ENCODE measurements around the gene APBB2. TPM values are rescaled to one million over a fixed set of nuclear protein-coding genes. Genes with fewer than 3 reads are reported as not detected.

APBB2 gene
- total and polyA plus RNA-seq, 10 of the 15 experiments (the other 5 are each of a cell fraction or from before 2014, with no cell fraction given), result 2.7 to 24.6 (median 19.0) TPM

- Histone ChIP-seq H3K27me3 (replicated peaks in 1 of 2; ENCODE audit: control insufficient read depth in 2 of 2, insufficient read depth in 2 of 2, low read length in 1 of 2) (no peaks in the 10 kb centered on the region), H3K4me3 (no peak overlapping the region), H4K20me1 (ENCODE audit: control insufficient read depth, insufficient read depth) (no peaks in the 10 kb centered on the region), H3K36me3 (ENCODE audit: control insufficient read depth in 2 of 2, insufficient read depth in 2 of 2, low read length in 1 of 2) (no peaks in the 10 kb centered on the region; a peak in 1 of 4 replicates), H3K9me3 (replicated peaks; ENCODE audit: control insufficient read depth, insufficient read depth, low read length) (peaks cover 1% of the 10 kb centered on the region; the same call in 1 of the 3 replicates), H2AFZ (ENCODE audit: control insufficient read depth, low read depth, low read length) (no peak overlapping the region), H3K27ac (ENCODE audit: control insufficient read depth, insufficient read depth) (no peak overlapping the region), H3K4me1 (ENCODE audit: control insufficient read depth, insufficient read depth, low read length) (no peaks in the 10 kb centered on the region), H3K4me2 (ENCODE audit: control insufficient read depth, insufficient read depth) (no peak overlapping the region), H3K79me2 (ENCODE audit: control insufficient read depth, insufficient read depth, low read length) (no peaks in the 10 kb centered on the region), H3K9ac (ENCODE audit: control insufficient read depth, insufficient read depth, low read length) (no peak overlapping the region)
- CTCF ChIA-PET, result interaction anchor here (0.6 to 1.5 kb wide), 4 partner anchors 11 to 69 kb away, joined by 3 to 4 read pairs (median 4); no protein-coding TSS in a partner anchor
- TF ChIP-seq BCL11A (IDR thresholded peaks at IDR 0.05; ENCODE audit: low read depth, low read length), result no peak
- TF ChIP-seq TARDBP (IDR thresholded peaks at IDR 0.05; ENCODE audit: borderline replicate concordance), result no peak
- TF ChIP-seq MTA3 (IDR thresholded peaks at IDR 0.05; ENCODE audit: borderline replicate concordance, low read length), result no peak
- TF ChIP-seq GABPA (IDR thresholded peaks at IDR 0.05; ENCODE audit: low read depth), result no peak
- TF ChIP-seq BHLHE40 (IDR thresholded peaks at IDR 0.05; ENCODE audit: borderline replicate concordance in 1 of 2, low read depth in 2 of 2, low read length in 1 of 2), result no peak
- TF ChIP-seq FOXM1 (IDR thresholded peaks at IDR 0.05; ENCODE audit: low read depth, low read length), result no peak
- TF ChIP-seq RAD21 (IDR thresholded peaks at IDR 0.05; ENCODE audit: insufficient read depth, low read depth, low read length), result no peak
- no peak for TF ChIP-seq NFXL1 (IDR thresholded peaks at IDR 0.05; ENCODE audit: borderline replicate concordance)
- no peak for TF ChIP-seq ESRRA (IDR thresholded peaks at IDR 0.05; ENCODE audit: low read length)
- no peak for TF ChIP-seq YBX1 (IDR thresholded peaks at IDR 0.05)
- RAD21 ChIA-PET (ENCODE audit: unreplicated experiment), result no interaction called here
- DNase-seq (ENCODE audit: low read depth, low spot score) (no peak), FAIRE-seq (no peak), ATAC-seq (no peak)
- in situ Hi-C loops (cut with MboI), result no loop called here
- POLR2A ChIA-PET, result no interaction called here
- SMC1A ChIA-PET (ENCODE audit: uncharacterized antibody, unreplicated experiment), result interaction anchor here (1.0 to 1.5 kb wide), 3 partner anchors 64 to 167 kb away, joined by 3 to 5 read pairs (median 3); no protein-coding TSS in a partner anchor
- intact Hi-C loops (cut with micrococcal nuclease; ENCODE audit: unreplicated experiment), result no loop called here
- no TSS peak for BruUV-seq (replicated peaks)
Observed at GRCh38 chr4:41044791-41045190, 169.6 kb downstream of the APBB2 start.
